Umbilical cord (tissue), 2 donors: ENCODE results near the gene PPP2R5B. TPM values are rescaled to one million over a fixed set of nuclear protein-coding genes. Genes with fewer than 3 reads are reported as not detected.
A peak's percentile ranks its signal among the peaks of the same experiment; 100 is the strongest.

Experiments used
- DNase-seq: peaks from one replicate; pipeline ENCODE4 v3.0.0-alpha.2; 2015; ENCODE audit warnings: low spot score
- total RNA-seq: library from RNA; depleted of rRNA; stranded (reverse); fragments of >200 nt; gene quantifications from one replicate; pipeline ENCODE4 v1.2.3, GENCODE V29; 2014; ENCODE audit warnings: low replicate concordance; ENCODE audit not compliant: insufficient read depth

PPP2R5B gene
- total RNA-seq, 1 donor from 2014 or later = 3.6 TPM

DNA sequence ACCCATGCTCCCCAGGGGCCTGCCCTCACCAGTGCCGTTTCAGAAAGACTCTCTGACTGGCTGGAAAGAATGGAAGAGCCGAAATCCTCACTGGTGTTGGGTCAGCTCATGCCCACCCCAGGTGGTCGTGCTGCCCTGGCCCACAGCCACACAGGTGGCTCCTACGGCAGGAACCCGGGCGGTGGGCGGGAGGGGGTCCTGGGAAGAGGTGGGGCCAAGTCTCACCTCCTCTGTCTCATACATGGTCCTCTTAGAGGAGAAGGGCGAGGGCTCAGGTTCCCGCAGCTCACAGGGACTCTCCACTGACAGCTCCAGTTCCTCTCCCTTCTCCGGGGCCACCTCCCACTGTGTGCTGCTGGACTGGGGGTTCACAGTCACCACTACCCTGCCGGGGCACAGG, 15.7 kb upstream of the PPP2R5B start:
- no peak for DNase-seq

- no peak for DNase-seq
Observed at GRCh38 chr11:64909653-64910343, 14.7 kb upstream of the PPP2R5B start.

- DNase-seq = no peak
Observed at GRCh38 chr11:64910451-64911093, 13.9 kb upstream of the PPP2R5B start.

DNA sequence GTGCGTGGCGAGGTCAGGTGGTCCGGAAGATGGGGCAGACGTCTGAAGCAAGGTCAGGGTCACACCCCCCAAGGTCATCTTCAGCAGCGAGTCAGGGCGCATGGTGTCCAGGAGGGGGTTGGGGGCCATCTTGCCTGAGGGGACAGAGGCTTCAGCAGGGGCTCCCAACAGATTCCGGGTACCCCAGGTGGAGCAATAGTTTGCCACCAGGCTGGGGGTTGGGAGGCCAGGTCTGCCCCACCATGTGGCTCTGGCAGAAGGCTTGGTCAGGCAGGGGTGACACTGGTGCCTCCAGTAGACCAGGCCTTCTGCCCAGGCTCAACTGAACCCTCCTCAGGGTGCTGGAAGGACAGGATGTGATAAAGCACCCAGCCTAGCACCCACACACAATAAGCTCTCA, 13.3 kb upstream of the PPP2R5B start:
- DNase-seq = no peak

- DNase-seq = no peak
Observed at GRCh38 chr11:64911689-64912088, 12.8 kb upstream of the PPP2R5B start.

- no peak for DNase-seq
Observed at GRCh38 chr11:64913171-64913727, 11.2 kb upstream of the PPP2R5B start.

DNA sequence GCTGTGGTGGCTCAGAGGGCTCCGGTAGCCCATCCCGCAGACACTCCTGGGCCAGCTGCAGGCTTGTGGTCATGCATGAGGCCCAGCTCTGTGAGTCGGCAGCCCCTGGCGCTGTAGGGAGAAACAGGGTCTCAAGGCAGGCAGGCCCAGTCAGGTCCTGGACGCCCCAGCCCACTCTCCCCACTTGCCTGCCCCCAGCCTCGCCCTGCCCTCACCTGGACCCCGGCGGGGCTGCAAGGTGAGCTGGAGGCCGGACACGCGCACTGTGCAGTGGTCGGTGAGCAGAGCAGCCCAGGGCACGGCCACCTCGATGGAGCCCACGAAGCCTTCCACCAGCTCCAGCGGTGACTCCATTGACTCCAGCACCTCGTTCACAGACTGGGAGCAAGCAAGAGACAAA, 10.4 kb upstream of the PPP2R5B start:
- DNase-seq = no peak

- DNase-seq = no peak
Observed at GRCh38 chr11:64915376-64915887, 9.1 kb upstream of the PPP2R5B start.

- peak; percentile 36 for DNase-seq
Observed at GRCh38 chr11:64916040-64916774, 8.3 kb upstream of the PPP2R5B start.

DNA sequence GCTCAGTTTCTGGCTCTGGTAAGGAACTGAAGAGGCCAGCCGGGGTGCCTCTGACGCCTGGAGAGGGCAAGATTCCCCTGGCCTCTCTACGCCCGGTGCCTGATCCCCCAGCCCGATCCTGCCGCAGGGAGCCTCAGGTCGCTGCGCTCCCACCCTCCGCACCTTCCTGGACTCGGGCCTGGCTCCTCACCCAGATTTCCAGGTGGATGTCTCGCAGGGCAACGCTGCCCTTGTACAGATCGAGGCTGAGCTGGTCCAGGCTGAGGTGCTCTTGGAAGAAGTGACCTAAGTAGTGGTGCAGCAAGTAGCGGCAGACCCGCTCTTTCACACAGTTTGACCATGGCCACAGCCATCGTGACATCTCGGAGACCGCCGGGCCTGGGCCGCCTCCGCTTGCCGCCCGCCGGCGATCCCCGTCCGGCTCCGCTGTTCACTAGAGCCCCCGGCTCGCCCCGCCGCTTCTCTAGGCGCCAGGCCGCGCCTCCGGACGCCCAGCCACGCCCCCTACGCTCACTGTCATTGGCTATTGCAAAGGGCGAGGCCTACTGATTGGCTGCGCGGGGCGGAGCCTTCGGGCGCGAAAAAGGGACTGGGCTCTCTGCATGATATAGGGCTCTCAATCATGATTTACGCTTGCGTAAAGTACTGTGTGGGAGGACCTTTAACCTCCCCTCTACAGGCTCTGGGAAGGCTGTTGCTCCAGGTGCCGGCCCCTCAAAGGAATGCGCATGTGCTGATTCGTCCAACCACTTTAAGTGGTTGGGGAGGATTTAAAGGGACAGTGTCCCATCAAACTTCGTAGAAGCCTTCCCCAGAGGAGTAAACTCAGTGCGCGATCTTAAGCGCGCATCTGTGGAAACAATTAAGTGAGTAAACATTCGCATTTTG, 7.5 kb upstream of the PPP2R5B start, which contains the start of gene ATG2A:
TSS of gene ATG2A (minus strand) at position 435 of the 888 bp plus-strand sequence. CDS start at position 361, 74 bp downstream.
- peak; percentile 100 for DNase-seq

GRCh38 chr11:64917663-64917995, 6.9 kb upstream of the PPP2R5B start:
- DNase-seq = no peak

- DNase-seq = peak; percentile 64
Observed at GRCh38 chr11:64918017-64918416, 6.5 kb upstream of the PPP2R5B start.

DNA sequence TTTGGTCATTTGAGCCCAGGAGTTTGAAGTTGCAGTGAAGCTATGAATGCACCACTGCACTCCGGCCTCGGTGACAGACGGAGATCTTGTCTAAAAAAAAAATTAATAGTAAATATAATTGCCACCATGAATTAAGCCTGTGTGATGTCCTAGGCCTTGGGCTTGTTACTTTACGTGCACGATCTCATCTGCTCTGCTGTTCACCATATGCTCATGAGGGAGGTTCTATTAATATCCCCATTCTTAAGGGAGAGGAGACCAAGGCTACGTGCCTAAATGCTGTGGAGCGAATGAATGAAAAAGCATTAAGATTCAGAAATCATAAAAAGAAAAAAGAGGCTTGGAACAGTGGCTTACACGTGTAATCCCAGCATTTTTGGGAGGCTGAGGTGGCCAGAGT, 4.9 kb upstream of the PPP2R5B start:
- no peak for DNase-seq

GRCh38 chr11:64920124-64920523, 4.4 kb upstream of the PPP2R5B start:
- DNase-seq = no peak

GRCh38 chr11:64921384-64921783, 3.1 kb upstream of the PPP2R5B start:
- no peak for DNase-seq

GRCh38 chr11:64923151-64923661, 1.3 kb upstream of the PPP2R5B start:
- no peak for DNase-seq

DNA sequence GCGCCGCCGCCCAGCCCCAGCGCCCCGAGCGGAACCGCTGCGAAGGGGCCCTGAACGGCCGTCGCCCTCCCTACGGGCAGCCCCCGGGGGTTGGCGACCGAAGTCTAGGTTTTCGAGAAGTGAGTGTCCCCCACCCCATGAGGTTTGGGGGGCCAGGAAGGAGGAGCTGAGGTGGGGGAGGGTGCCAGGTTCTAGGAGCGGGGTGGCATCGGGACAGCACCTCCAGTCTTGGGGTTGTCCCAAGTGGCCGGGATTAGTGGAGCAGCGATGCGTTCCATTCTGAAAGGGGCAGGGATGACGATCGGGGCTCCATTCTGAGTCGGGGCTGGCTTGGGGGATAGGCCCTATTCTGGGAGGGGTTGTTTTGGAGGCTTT, 408 bp downstream of the PPP2R5B start:
- peak; percentile 23 for DNase-seq

- no peak for DNase-seq
Observed at GRCh38 chr11:64925536-64926436, 1.3 kb downstream of the PPP2R5B start.

GRCh38 chr11:64926689-64927088, 2.2 kb downstream of the PPP2R5B start:
- DNase-seq = no peak

DNA sequence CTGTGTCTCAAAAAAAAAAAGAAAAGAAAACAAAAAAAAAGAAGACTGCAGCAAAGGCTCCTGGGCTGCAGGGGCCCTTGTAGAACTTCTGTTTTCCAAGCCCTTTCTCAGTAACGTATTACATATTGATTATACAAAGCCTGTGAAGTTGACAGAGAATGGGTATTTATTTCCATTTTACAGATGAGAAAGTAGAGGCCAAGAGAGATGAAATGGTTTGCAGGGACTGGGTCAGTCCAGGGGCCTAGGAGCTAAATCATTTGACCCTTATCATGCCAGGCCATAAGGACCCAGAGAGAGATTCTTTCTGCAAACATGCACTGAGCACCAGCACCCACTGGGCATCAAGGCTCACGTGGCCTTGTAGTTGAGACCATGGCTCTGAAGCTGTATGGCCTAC, 4.5 kb downstream of the PPP2R5B start:
- no peak for DNase-seq
